Inflammatory macrophage treated with lipopolysaccharide for 4 hours (primary cell): ENCODE data around the gene OR1A1.
"Not testable (repeated sequence)": the region's sequence is repeated elsewhere in the genome, so short reads cannot be mapped to it uniquely, and the experiment has no call there.

ENCODE experiments used
- DNase-seq: peaks from one replicate; pipeline ENCODE4 v3.0.0-alpha.2; 2020

OR1A1 gene

GRCh38 chr17:3207367-3207766 is at the start of gene OR1A1:
Gene OR1A1 (plus strand): TSS chr17:3207667. CDS start chr17:3215621, 7,954 bp downstream.
- no peak for DNase-seq

- DNase-seq: peak; percentile 90
Measured at GRCh38 chr17:3167574-3167973, 39.9 kb upstream of the OR1A1 start.

- DNase-seq: no peak
Measured at GRCh38 chr17:3189961-3190360, 17.5 kb upstream of the OR1A1 start.

GRCh38 chr17:3197219-3197618 is 10.2 kb upstream of the OR1A1 start, which contains the start of gene OR1A2:
Gene OR1A2 (plus strand): TSS chr17:3197519. CDS start chr17:3197519, 0 bp downstream.
- no peak for DNase-seq

- DNase-seq: no peak
Measured at GRCh38 chr17:3208484-3208883, 1.0 kb downstream of the OR1A1 start.

GRCh38 chr17:3213001-3213400 is 5.5 kb downstream of the OR1A1 start:
- DNase-seq: no peak

- no peak for DNase-seq
Measured at GRCh38 chr17:3213587-3213986, 6.1 kb downstream of the OR1A1 start.

- DNase-seq: not testable (repeated sequence)
Measured at GRCh38 chr17:3219978-3220377, 12.5 kb downstream of the OR1A1 start.

GRCh38 chr17:3221850-3222249 is 14.4 kb downstream of the OR1A1 start:
- DNase-seq: no peak

- peak; percentile 50 for DNase-seq
Measured at GRCh38 chr17:3222505-3222904, 15.0 kb downstream of the OR1A1 start.

- not testable (repeated sequence) for DNase-seq
Measured at GRCh38 chr17:3224721-3225352, 17.4 kb downstream of the OR1A1 start.

- not testable (repeated sequence) for DNase-seq
Measured at GRCh38 chr17:3232300-3232699, 24.8 kb downstream of the OR1A1 start.

- DNase-seq: peak; percentile 75
Measured at GRCh38 chr17:3238685-3239084, 31.2 kb downstream of the OR1A1 start.

GRCh38 chr17:3241044-3241443 is 33.6 kb downstream of the OR1A1 start:
- not testable (repeated sequence) for DNase-seq

- DNase-seq: peak; percentile 49
Measured at GRCh38 chr17:3244841-3245240, 37.4 kb downstream of the OR1A1 start.

GRCh38 chr17:3249013-3249412 is 41.5 kb downstream of the OR1A1 start:
- DNase-seq: not testable (repeated sequence)

GRCh38 chr17:3256575-3256974 is 49.1 kb downstream of the OR1A1 start:
- DNase-seq: no peak

GRCh38 chr17:3260163-3260562 is 52.7 kb downstream of the OR1A1 start:
- no peak for DNase-seq

- no peak for DNase-seq
Measured at GRCh38 chr17:3260600-3260999, 53.1 kb downstream of the OR1A1 start.
